Sigmoid colon (tissue), 4 donors: Measurements from ENCODE around the gene FOXP1.

ENCODE experiments used
- EP300 ChIP-seq, 4 donors: sonication (generic); formaldehyde crosslinking; IDR thresholded peaks; one replicate each; pipeline ENCODE4 v1.6.1; 2017; ENCODE audit warnings: antibody characterized with exemption in 4 of 4
- POLR2AphosphoS5 ChIP-seq, 4 donors: sonication (generic); formaldehyde crosslinking; IDR thresholded peaks; one replicate each; pipeline ENCODE4 v1.6.1; 2017; ENCODE audit warnings: antibody characterized with exemption in 4 of 4
- TF ChIP-seq, protein P1 (sequence below), 4 experiments: fragments of 450-650 bp in 3 of 4; fragments of 200-600 bp in 1 of 4; IDR thresholded peaks; one replicate each; pipeline ENCODE4 v1.5.1; 2016 to 2019; ENCODE audit warnings: antibody characterized with exemption in 4 of 4, mild to moderate bottlenecking in 3 of 4, moderate library complexity in 2 of 4

DNA sequence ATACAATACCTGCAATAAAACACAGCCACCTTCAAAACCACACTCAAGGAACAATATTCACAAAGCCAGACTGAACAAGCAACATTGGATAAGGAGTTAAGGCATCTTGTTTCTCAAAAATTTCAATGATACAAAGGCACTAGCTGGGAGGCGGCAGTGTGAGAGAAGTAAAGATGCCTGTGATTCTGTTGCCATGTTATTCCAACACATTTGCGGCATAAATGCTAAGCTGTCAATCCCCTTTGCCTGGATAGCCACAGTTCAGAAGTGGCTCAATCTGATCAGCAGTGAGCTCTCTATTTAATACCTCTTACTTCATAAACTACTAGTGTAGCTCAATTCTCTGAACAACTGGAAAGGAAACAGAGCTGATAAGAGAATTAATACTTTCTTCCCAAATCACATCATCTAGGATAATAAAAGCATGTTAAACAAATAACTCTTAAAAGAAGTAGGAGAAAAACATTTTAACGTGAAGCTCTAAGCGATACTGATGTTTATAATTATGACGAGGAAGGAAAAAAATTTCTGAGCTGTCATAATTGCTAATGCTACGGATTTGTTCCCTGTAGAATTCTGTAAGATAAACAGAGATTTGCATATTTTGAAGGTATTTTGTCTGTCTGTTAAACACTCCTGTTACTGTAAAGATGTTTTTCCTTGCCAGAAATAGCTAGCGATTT lies 358.4 kb downstream of the FOXP1 start:
- TF ChIP-seq, protein P1, sequence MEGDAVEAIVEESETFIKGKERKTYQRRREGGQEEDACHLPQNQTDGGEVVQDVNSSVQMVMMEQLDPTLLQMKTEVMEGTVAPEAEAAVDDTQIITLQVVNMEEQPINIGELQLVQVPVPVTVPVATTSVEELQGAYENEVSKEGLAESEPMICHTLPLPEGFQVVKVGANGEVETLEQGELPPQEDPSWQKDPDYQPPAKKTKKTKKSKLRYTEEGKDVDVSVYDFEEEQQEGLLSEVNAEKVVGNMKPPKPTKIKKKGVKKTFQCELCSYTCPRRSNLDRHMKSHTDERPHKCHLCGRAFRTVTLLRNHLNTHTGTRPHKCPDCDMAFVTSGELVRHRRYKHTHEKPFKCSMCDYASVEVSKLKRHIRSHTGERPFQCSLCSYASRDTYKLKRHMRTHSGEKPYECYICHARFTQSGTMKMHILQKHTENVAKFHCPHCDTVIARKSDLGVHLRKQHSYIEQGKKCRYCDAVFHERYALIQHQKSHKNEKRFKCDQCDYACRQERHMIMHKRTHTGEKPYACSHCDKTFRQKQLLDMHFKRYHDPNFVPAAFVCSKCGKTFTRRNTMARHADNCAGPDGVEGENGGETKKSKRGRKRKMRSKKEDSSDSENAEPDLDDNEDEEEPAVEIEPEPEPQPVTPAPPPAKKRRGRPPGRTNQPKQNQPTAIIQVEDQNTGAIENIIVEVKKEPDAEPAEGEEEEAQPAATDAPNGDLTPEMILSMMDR (IDR thresholded peaks at IDR 0.05) = no peak
- TF ChIP-seq EP300 (IDR thresholded peaks at IDR 0.05) (no peak), POLR2AphosphoS5 (IDR thresholded peaks at IDR 0.05) (no peak)
